GM19239 (cell line): ENCODE data around the gene TPCN1.

ENCODE experiments used
- DNase-seq: peaks from one replicate; pipeline ENCODE4 v3.0.0; 2011; ENCODE audit warnings: low spot score; ENCODE audit not compliant: insufficient read length
- FAIRE-seq: peaks from 2 replicates; lab custom pipeline; 2011; peaks lifted over from hg19 to GRCh38; lab: Jason Lieb, UNC

TPCN1 gene

DNA sequence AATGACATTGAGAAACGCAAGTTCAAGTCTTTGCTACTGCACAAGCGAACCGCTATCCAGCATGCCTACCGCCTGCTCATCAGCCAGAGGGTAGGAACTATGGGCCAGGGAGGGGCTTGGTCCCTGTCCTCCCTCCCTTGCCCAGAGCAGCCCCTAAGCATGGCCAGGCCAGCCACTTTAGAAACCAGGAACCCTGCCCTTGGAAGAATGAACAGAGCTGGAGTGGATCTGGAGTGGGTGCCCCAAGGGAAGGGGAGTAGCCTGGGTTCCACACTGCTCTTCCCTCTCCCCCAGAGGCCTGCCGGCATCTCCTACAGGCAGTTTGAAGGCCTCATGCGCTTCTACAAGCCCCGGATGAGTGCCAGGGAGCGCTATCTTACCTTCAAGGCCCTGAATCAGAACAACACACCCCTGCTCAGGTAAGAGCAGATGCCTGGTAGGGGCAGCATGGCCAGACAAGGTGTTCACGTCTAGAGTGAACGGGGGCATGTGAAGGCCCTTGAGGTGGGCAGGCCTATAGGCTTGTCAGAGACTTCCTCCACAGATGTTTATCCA is 55.8 kb downstream of the TPCN1 start:
- DNase-seq (no peak), FAIRE-seq (no peak)

DNA sequence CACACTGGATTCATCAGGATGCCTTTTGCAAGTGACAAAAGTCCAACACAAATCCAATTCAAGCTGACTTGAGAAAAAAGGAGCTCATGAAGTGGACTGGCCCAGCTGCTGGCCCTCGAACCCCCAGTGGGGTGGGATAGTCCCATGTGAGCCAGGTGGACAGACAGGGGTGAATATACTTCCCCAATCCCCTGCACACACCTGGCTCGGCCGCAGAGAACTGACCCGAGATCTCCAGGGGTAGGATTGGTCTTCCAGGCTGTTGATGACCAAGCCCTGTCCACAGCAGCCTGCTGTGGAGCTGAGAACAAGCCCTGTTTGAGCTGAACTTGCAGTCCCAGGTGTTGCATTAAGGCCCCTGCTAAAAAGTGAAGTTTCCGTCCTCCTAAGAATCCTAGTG is 56.2 kb downstream of the TPCN1 start:
- FAIRE-seq (no peak), DNase-seq (no peak)

DNA sequence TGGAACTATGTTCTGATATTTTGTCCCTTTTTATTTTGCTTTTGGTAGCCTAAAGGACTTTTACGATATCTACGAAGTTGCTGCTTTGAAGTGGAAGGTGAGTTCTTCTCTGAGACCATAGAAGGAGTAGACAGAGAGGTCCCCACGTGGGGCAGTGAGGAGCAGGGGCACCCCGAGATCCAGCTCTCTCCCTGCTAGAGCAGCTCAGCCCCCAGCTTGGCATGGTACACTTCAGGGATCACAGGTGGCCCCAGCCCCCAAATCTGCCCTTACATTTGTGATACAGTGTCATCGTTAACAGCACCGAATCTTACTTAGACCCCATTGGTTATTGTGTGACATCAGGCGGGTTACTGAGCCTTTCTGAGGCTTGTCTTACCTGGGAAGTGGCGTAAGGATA is 56.9 kb downstream of the TPCN1 start:
- no peak for DNase-seq

DNA sequence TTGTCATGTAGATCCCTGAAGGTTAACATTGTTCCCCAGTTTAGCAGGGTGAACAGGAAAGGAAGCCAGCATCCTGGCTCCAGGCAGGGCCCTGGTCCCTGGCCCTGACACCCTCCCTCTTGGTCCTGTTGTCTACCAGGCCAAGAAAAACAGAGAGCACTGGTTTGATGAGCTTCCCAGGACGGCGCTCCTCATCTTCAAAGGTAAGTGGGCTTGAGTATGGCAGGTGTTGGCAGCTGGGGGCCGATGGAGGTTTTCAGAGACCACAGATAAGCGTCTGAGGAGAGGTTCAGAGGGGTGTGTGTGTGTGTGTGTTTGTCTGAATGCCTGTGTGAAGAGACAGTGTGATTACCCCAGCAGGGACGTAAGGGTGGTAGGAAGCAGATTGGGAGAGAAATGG is 57.4 kb downstream of the TPCN1 start:
- FAIRE-seq (no peak), DNase-seq (no peak)

More for the DNA sequence above, 56.9 kb downstream of the TPCN1 start:
- FAIRE-seq = no peak

DNA sequence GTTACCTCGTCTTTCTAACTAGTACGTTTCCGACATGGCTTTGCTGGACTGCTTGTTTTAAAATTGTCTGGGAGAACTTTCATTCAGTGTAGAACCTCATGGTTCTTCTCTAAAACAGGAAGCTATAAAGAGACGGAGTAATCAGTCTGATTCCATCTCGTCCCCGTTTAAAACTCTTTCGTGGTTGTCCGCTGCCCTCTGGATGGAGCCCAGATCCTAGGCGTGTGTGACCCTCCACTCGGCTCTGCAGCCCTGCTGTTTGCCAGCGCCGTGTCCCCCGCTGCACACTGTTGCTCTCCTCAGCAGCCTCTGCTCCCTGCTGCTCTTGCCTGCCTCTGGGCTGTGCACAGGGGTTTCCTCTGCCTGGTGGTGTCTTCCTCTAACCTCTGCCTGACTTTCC is 63.5 kb downstream of the TPCN1 start:
- DNase-seq = no peak
- no peak for FAIRE-seq

DNA sequence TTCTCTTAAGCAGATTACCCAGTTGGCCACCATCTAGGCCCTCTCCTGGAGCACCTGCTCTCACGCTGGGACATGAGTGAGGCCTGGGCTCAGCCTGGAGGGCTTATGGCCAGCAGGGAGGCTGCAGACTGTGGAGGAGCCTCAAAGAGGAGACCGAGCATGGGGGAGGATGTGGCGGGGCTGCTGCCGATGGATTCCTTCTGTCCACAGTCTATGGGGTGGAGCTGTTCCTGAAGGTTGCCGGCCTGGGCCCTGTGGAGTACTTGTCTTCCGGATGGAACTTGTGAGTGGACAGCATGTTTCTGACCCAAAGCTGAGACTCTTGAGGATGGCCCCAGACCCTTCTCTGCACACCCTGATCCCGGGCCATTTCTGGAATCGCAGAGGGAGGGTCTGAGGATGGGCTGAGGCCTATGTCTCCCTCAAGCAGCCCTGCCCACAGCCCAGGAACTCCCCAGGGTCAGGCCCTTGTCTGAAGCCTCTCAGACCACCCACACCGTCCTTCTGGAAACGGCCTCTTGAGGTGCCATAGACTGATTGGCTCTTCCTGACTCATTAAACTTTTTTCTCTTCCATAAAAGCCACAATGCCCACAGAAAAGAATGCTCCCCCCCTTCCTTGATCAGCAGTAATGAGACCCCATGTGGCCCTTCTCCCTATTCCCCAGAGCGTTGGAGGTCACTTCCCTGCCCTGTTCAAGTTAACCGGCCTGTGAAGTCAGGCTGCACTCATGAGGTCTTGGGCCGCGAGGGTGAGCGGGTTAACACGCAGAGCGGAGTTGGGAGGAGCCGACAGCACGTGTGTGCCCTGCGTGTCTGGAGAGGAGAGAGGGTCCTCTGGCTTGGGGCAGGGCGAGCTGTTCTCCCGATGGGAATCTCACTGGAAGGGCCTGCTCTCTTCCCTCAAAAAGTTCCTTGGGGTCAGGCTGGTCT is 64.7 kb downstream of the TPCN1 start:
- FAIRE-seq (no peak), DNase-seq (no peak)

DNA sequence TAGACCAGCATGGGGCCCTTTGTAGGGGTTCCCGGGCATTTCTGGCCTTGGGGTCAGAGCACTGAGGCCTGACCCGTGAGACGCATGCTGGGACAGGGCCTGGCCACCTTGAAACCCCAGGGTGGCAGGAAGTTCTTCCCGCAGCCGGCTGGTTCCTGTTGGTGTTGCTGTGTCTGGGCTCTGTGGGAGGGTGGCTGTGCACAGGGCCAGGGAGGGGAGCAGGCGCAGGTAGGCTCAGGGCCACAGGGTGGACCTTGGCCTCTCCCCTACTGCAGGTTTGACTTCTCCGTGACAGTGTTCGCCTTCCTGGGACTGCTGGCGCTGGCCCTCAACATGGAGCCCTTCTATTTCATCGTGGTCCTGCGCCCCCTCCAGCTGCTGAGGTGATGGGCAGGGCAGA is 65.4 kb downstream of the TPCN1 start:
- DNase-seq (no peak), FAIRE-seq (no peak)

DNA sequence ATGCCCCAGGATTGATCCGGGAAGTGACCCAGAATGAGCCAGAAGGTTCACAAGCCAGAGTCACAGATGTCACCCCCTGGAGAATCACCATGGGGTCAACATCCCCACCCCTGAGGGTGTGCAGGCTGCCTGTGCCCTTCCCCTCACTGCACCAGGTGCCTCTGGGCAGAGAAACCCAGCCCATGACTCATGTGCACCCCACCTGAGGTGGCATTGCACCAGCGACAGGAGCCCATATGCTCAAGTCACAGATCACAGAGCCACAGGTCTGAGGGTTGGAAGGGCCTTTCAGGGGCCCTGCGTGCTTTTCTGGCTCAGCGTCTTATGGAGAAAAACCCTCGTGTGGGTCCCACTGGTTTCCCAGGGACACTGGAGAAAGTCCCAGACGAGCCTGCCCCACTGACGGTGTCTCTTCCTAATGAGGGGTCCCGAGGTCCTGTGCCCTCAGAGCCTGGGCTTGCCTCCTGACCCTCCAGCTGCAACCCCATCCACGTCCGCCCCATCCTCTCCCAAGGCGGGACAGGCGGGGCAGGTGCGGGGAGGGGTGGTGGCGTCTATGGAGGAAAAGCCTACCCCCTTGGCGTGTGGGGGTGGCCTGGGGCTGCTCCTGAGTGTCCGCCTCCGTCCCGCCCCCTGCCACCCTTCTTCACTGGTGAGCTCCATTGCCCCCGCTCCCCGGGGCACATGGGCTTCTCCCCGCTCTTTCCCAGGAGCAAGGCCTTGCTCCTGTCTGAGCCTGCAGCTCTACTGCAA is 66.1 kb downstream of the TPCN1 start:
- DNase-seq (no peak), FAIRE-seq (no peak)

DNA sequence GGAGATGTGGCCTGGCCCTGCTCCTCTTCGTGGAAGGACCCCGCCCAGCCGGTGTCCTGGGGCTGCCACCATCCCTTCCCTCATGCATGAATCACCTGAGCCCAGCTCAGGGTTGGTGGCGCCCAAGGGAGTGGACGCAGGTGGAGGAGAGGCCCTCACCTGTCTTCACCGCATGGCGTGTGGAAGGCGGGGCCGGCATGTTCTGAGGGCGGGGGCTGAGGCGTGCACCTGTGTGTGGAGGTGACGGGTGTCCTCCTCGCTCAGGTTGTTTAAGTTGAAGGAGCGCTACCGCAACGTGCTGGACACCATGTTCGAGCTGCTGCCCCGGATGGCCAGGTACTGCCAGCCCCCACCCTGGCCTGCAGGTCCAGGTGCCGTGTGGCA is 66.6 kb downstream of the TPCN1 start:
- FAIRE-seq = no peak

DNA sequence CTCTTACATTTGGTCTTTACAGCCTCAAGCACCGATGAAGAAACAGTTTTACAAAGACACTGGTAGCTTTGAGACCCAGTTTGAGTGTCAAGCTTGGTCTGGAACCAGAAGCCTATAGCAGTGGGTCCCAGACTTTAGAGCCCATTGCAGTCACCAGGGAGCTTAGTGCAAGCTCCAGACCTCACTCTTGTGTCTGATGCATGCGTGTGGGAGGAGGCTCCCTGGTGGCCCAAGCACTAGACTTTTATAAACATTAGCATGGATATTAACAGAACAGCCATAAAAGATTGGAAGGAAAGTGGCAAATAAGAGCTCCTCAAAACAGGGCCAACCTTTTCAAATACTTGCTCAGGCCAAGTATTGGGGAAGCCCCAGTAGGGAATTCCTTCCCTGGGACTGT is 68.1 kb downstream of the TPCN1 start:
- DNase-seq = no peak
- FAIRE-seq = no peak

More for the DNA sequence above, 66.6 kb downstream of the TPCN1 start:
- DNase-seq = no peak

DNA sequence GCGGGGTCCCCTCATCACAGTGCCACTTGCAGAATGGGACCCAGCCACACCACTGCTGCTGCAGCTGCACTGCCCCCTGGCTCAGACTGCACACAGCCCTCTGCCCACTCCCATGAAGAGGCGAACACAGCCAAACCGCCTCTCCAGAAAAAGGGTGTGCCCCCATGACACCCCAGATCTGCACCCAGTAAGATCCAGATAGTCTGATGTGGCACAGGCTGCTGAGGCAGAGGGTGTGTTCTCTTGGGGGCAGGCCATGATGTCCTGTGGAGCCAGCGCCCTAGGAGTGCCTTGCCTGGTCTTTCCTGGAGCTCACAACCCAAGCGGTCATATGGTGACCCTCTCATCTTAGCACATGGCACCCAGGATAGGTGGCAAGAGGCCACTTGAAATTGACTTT is 69.2 kb downstream of the TPCN1 start:
- FAIRE-seq (no peak), DNase-seq (no peak)

DNA sequence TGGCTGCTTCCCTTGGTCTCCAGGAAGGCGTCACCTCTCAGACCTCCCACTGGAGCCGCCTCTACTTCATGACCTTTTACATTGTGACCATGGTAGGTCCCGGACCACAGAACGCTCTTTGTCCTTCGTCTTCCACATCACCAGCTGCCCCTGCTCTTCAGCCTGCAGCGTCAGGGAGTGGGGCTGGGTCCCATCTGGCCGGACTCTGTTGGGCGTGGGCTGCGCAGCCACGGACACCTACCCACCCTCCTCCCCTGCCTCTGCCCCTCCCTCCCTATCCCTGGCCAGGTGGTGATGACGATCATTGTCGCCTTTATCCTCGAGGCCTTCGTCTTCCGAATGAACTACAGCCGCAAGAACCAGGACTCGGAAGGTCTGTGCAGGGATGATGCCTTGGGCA is 70.3 kb downstream of the TPCN1 start:
- DNase-seq = no peak
- no peak for FAIRE-seq

DNA sequence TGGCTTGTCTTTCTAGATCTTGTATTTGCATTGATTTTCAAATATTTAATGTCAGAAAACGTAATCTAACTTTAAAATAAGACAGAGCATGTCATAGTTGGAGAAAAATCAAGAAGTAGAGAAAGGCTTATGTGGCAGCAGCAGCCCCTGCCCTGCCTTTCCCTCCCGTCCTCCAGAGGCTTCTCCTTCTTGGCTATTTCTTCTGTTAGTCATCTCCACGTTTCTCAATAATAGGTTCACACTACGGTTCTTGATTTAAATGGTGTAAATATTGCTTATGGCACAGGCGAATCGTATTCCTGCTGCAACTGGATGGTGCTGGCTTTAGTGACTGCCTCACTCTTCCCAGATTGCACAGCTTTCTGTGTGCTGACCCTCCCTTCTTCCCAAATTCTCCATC is 70.8 kb downstream of the TPCN1 start:
- no peak for DNase-seq

DNA sequence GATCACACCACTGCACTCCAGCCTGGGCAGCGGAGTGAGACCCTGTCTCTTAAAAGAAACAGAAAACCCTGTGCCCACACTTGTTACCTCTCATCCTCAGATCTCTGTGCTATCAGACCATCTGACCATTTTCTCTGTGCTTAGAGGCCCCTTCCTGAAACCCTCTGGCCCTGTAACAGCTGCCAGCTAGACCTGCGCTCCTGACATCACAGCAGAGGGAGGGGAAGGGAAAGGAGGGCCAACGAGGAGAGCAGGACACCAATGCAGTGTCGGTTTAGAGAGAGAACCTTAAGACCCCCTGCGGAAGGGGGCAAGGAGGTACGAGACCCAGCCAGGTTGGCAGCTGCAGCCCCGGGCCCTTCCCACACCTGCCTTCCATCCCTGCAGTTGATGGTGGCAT is 71.3 kb downstream of the TPCN1 start:
- DNase-seq = no peak
- FAIRE-seq = no peak

More for the DNA sequence above, 70.8 kb downstream of the TPCN1 start:
- no peak for FAIRE-seq

DNA sequence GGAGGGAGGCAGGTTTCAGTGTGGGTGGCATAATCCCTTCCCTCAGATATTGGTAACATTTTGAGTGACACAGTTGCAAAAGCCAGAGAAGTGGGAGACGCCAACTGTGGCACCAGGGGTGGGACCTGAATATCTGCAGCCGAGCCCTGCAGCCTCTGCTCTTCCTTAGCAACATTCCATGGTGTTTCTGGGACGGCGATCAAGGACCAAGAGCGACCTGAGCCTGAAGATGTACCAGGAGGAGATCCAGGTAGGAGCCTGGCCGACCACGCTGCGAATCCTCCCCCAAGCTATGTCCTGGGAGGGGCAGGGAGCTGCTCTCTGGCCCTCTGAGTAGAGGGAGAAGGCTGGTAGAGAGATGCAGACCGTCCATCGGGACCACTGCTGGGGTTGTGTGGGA is 71.8 kb downstream of the TPCN1 start:
- DNase-seq = no peak
- no peak for FAIRE-seq

DNA sequence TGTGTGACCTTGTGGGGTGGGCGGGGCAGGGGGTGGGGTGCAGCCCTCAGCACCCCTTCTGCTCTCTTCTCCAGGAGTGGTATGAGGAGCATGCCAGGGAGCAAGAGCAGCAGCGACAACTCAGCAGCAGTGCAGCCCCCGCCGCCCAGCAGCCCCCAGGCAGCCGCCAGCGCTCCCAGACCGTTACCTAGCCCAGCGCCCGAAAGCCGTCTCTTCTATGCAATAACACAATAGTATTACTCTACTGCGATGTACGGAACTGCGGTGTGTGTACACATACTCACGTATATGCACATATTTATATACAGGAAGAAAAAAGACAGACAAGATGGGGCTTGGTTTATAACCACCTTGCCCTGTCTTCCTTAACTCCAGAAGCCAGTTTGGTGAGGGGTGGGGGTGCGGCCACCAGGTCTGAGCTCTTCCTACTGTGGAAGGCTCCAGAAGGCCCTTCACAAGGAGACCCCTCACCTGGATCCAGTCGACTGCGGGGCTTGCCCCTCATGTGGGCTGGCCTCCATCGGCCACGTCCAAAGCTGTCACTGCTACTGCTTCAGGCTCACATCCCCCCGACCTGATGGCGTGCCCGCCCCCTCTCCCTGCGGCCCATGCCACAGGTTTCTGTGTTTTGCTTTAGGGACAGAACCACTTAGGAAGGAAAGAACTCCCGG is 74.8 kb downstream of the TPCN1 start:
- DNase-seq (no peak), FAIRE-seq (no peak)

DNA sequence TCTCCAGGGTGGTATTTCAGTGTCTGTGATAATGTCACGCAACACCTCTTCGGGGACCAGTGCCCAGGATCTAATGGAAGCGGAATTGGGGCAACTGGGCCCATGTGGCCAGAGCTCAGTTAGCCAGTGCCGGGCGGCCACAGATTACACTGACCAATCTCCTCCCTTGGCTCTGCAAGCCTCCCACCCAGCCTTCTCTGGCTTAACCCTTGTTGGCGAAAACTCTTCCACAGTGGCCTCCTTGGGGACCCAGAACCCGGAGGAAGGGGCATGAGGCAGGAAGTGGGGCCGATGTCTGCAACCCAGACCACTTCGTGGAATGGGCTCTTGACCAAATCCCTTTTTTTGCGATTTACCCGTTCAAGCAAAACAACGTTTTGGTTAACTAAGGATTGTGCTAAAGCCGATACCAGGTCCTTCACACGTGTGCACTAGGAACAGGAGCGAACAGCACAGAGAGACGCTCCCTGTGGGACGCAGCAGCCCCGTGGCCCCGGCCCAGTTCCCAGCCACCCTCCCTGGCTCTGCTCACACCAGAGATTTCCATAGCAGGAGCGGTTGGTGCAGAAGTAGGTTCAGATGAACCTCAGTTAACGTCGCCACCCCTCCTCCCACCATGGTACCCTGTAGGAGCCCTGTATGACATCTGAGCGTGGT is 75.4 kb downstream of the TPCN1 start:
- no peak for DNase-seq
- no peak for FAIRE-seq

DNA sequence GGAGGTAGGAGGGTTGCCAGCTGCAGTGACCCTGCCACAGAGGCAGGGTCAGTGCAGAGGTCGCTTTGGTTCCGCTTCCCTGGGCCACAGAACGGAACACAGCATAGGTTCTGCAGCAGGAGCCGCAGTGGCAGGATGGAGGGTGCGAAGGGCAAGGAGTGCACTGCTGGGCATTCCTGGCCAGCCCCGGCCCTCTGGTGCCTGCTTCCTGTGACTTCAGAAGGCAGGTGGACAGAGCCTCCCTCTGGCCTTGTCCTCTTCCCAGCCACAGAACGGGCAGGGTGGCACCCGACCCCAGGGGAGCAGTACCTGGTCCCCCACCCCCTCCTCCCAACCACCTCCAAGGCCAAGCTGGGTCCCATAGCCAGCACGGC is 75.9 kb downstream of the TPCN1 start:
- DNase-seq (no peak), FAIRE-seq (no peak)

DNA sequence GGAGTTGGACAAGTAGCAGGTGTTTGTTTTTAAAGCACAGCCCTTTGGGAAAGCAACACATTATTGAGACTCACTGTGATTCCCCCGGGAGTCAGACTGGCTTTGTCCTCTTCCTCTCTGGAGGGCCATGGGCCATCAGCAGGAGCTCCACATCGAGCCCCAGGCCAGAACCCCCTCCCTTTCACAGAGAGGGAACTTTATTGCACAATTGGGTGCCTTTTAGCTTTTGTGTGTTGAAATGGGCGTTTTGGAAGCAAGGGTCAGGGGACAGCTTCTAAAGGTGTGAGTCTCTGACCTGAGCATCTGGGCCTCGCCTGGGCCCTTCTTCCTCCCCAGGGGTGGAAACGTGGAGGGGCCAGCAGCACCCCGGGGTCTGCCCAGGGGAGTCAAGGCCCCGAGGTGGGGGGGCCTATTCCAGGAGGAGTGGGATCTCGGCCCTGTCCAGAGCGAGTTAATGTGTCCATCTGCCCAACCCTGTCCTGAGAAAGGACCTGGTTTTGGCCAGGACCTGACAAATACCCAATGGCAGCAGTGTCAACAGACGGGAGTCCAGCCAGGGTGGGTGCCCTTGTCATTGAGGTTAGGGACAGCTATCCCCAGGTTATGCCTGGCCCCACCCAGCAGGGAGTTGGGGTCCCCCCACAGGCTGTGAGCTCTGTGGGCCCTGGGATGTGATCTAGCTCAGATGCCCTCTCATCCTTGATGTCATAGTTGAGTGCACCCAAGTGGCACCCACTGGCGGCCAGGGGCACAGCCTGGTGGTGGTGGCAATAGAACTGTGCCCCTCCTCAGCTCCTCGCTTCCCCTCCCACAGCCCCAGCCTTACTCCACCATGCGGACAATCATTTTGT is 76.6 kb downstream of the TPCN1 start:
- DNase-seq = no peak
- FAIRE-seq = no peak
